Thymus (tissue), 2 donors: ENCODE measurements around the gene ARMCX6. TPM values are rescaled to one million over a fixed set of nuclear protein-coding genes. Genes with fewer than 3 reads are reported as not detected.

Source experiments
- polyA plus RNA-seq: library from polyadenylated mRNA; stranded (reverse); fragments of 200-250 nt; gene quantifications from one replicate; pipeline ENCODE4 v1.2.3, GENCODE V29; 2013
- total RNA-seq: library from RNA; stranded (reverse); fragments of 120-200 nt; gene quantifications from one replicate; pipeline ENCODE4 v1.2.4, GENCODE V29; 2013
- donor health status: healthy.

Gene ARMCX6
- total and polyA plus RNA-seq, 2 donors, result 36.4 to 42.0 TPM

Other genes starting within 250 kb of the ARMCX6 start
- 6.5 TPM for gene BTK, start 231.8 kb downstream of the ARMCX6 start, total RNA-seq
- 14.6 TPM for gene BTK, start 231.8 kb downstream of the ARMCX6 start, polyA plus RNA-seq
- 2,714 TPM for gene RPL36A, start 227.0 kb downstream of the ARMCX6 start, total RNA-seq
- gene RPL36A, start 227.0 kb downstream of the ARMCX6 start, polyA plus RNA-seq, result 3,361 TPM
- gene GLA, start 210.1 kb downstream of the ARMCX6 start, total RNA-seq, result 29.5 TPM
- 43.4 TPM for gene GLA, start 210.1 kb downstream of the ARMCX6 start, polyA plus RNA-seq
- 75.1 TPM for gene HNRNPH2, start 209.8 kb downstream of the ARMCX6 start, total RNA-seq
- 74.8 TPM for gene HNRNPH2, start 209.8 kb downstream of the ARMCX6 start, polyA plus RNA-seq
- gene ARMCX4, start 132.5 kb downstream of the ARMCX6 start, total RNA-seq, result 1.8 TPM
- 6.4 TPM for gene ARMCX4, start 132.5 kb downstream of the ARMCX6 start, polyA plus RNA-seq
- 11.0 TPM for gene ARMCX1, start 67.5 kb downstream of the ARMCX6 start, total RNA-seq
- gene ARMCX1, start 67.5 kb downstream of the ARMCX6 start, polyA plus RNA-seq, result 11.7 TPM
- gene ARMCX3, start 5.2 kb upstream of the ARMCX6 start, total RNA-seq, result 24.9 TPM
- 35.0 TPM for gene ARMCX3, start 5.2 kb upstream of the ARMCX6 start, polyA plus RNA-seq
- 11.5 TPM for gene ARMCX2, start 41.9 kb upstream of the ARMCX6 start, total RNA-seq
- gene ARMCX2, start 41.9 kb upstream of the ARMCX6 start, polyA plus RNA-seq, result 19.6 TPM